H1 (cell line): ENCODE measurements around the gene FLNC. TPM values are rescaled to one million over a fixed set of nuclear protein-coding genes. Genes with fewer than 3 reads are reported as not detected.

Experiments used
- CTCF ChIA-PET: fragments of 300-600 bp; sonication (Branson Sonifier 250); formaldehyde crosslinking; loops from one replicate; lab custom pipeline; 2021; ENCODE audit not compliant: partially characterized antibody; lab: Charles Lee
- POLR2A ChIA-PET: fragments of 300-600 bp; sonication (Branson Sonifier 250); formaldehyde crosslinking; loops from one replicate; lab custom pipeline; 2021; ENCODE audit warnings: inconsistent platforms; ENCODE audit not compliant: partially characterized antibody; lab: Charles Lee
- DNase-seq, 2 experiments: peaks; one replicate each; pipeline versions ENCODE4 v3.0.0 to v3.0.0-alpha.2; 2010 to 2022; ENCODE audit warnings: low spot score in 2 of 2, low read depth in 1 of 2, mixed read lengths in 1 of 2
- FAIRE-seq: peaks from 2 replicates; lab custom pipeline; 2011; peaks lifted over from hg19 to GRCh38; lab: Jason Lieb, UNC
- H2AFZ ChIP-seq: 2 replicates; pipeline ENCODE4 v1.8.1; 2012; ENCODE audit warnings: low read length, inconsistent platforms
- H2AK5ac ChIP-seq: 2 replicates; pipeline ENCODE4 v1.6.1; 2013; ENCODE audit warnings: low read depth, low read length
- H2BK120ac ChIP-seq: replicated peaks from 2 replicates; pipeline ENCODE3; 2013; ENCODE audit warnings: low read depth, low read length, inconsistent platforms
- H2BK12ac ChIP-seq: 2 replicates; pipeline ENCODE4 v1.6.1; 2013; ENCODE audit warnings: low read depth, low read length
- H2BK15ac ChIP-seq: 2 replicates; pipeline ENCODE4 v1.6.1; 2013; ENCODE audit warnings: low read length
- H2BK20ac ChIP-seq: 2 replicates; pipeline ENCODE4 v1.6.1; 2013; ENCODE audit warnings: low read length
- H2BK5ac ChIP-seq: 2 replicates; pipeline ENCODE4 v1.6.1; 2013; ENCODE audit warnings: low read depth, low read length
- H3K14ac ChIP-seq: 2 replicates; pipeline ENCODE4 v1.6.1; 2013; ENCODE audit warnings: inconsistent platforms; ENCODE audit not compliant: insufficient read length
- H3K18ac ChIP-seq: 2 replicates; pipeline ENCODE4 v1.6.1; 2013; ENCODE audit warnings: low read length; ENCODE audit errors: extremely low read depth
- H3K23ac ChIP-seq: 2 replicates; pipeline ENCODE4 v1.6.1; 2013; ENCODE audit warnings: inconsistent platforms; ENCODE audit not compliant: insufficient read length
- H3K23me2 ChIP-seq: 2 replicates; pipeline ENCODE4 v1.6.1; 2013; ENCODE audit warnings: low read depth, low read length
- H3K27ac ChIP-seq: 2 replicates; pipeline ENCODE4 v1.6.1; 2011; ENCODE audit warnings: low read depth, low read length, inconsistent platforms
- H3K27me3 ChIP-seq, 4 experiments: replicated peaks in 1 of 4; 1 replicate in 1 of 4; 2 replicates in 3 of 4; pipeline versions ENCODE4 v1.6.1 to v1.8.1; 2011 to 2013; ENCODE audit warnings: low read length in 3 of 4, mild to moderate bottlenecking in 3 of 4, inconsistent platforms in 2 of 4, mixed read lengths in 2 of 4, moderate library complexity in 1 of 4; ENCODE audit not compliant: control insufficient read depth in 3 of 4, insufficient read depth in 3 of 4; ENCODE audit errors: extremely low read depth in 1 of 4
- H3K36me3 ChIP-seq, 4 experiments: 2 replicates each; pipeline versions ENCODE4 v1.6.1 to v1.8.1; 2011 to 2013; ENCODE audit warnings: mild to moderate bottlenecking in 4 of 4, low read length in 3 of 4, moderate library complexity in 2 of 4, control low read depth in 1 of 4, inconsistent platforms in 1 of 4; ENCODE audit not compliant: insufficient read depth in 4 of 4, control insufficient read depth in 2 of 4
- H3K4ac ChIP-seq: replicated peaks from 2 replicates; pipeline ENCODE3; 2013; ENCODE audit warnings: low read length, low read depth, mixed read lengths, inconsistent platforms; ENCODE audit not compliant: insufficient read length
- H3K4me1 ChIP-seq, 4 experiments: replicated peaks in 1 of 4; 1 replicate in 1 of 4; 2 replicates in 3 of 4; pipeline versions ENCODE4 v1.6.1 to v1.8.1; 2011 to 2013; ENCODE audit warnings: low read length in 3 of 4, inconsistent platforms in 2 of 4, mixed read lengths in 1 of 4; ENCODE audit not compliant: insufficient read depth in 4 of 4, control insufficient read depth in 3 of 4
- H3K4me2 ChIP-seq, 2 experiments: 2 replicates each; pipeline versions ENCODE4 v1.6.1 to v1.8.1; 2011 to 2013; ENCODE audit warnings: low read depth in 2 of 2, low read length in 2 of 2, control low read depth in 1 of 2, inconsistent platforms in 1 of 2, mild to moderate bottlenecking in 1 of 2; ENCODE audit not compliant: insufficient read depth in 1 of 2
- H3K4me3 ChIP-seq, 4 experiments: fragments of 200-600, 300-600 bp in 1 of 4; sonication (generic), shearing (Covaris generic), sonication (Bioruptor Twin) in 1 of 4; 2 replicates each; pipeline versions ENCODE4 v1.5.1 to v1.8.1; 2011 to 2016; ENCODE audit warnings: low read length in 4 of 4, low read depth in 3 of 4, control low read depth in 2 of 4, inconsistent platforms in 2 of 4, mild to moderate bottlenecking in 2 of 4, mixed read lengths in 1 of 4, moderate library complexity in 1 of 4; ENCODE audit not compliant: insufficient read depth in 2 of 4; ENCODE audit errors: extremely low read depth in 1 of 4
- H3K56ac ChIP-seq: replicated peaks from 2 replicates; pipeline ENCODE3; 2013; ENCODE audit warnings: low read depth, mild to moderate bottlenecking, mixed read lengths, low read length, inconsistent platforms; ENCODE audit not compliant: insufficient read length
- H3K79me1 ChIP-seq: 2 replicates; pipeline ENCODE4 v1.6.1; 2013; ENCODE audit warnings: low read depth, low read length, control low read depth
- H3K79me2 ChIP-seq, 2 experiments: 2 replicates each; pipeline versions ENCODE4 v1.6.1 to v1.8.1; 2012 to 2013; ENCODE audit warnings: low read length in 2 of 2, mild to moderate bottlenecking in 2 of 2, inconsistent platforms in 1 of 2; ENCODE audit not compliant: insufficient read depth in 2 of 2, control insufficient read depth in 1 of 2
- H3K9ac ChIP-seq, 4 experiments: replicated peaks in 1 of 4; 1 replicate in 1 of 4; 2 replicates in 3 of 4; pipeline versions ENCODE4 v1.6.1 to v1.8.1; 2011 to 2013; ENCODE audit warnings: low read depth in 3 of 4, low read length in 3 of 4, control low read depth in 2 of 4, mild to moderate bottlenecking in 2 of 4, moderate library complexity in 2 of 4, inconsistent platforms in 1 of 4; ENCODE audit errors: extremely low read depth in 1 of 4
- H3K9me3 ChIP-seq, 2 experiments: 2 replicates each; pipeline versions ENCODE4 v1.6.1 to v1.8.1; 2012 to 2013; ENCODE audit warnings: mild to moderate bottlenecking in 2 of 2, moderate library complexity in 2 of 2, control low read depth in 1 of 2, inconsistent platforms in 1 of 2, low read depth in 1 of 2, low read length in 1 of 2, mixed read lengths in 1 of 2; ENCODE audit not compliant: insufficient read depth in 2 of 2
- H4K20me1 ChIP-seq, 2 experiments: replicated peaks in 1 of 2; 2 replicates each; pipeline versions ENCODE3 to v1.8.1; 2011 to 2013; ENCODE audit warnings: inconsistent platforms in 2 of 2, low read length in 2 of 2, mild to moderate bottlenecking in 1 of 2; ENCODE audit not compliant: insufficient read depth in 2 of 2, control insufficient read depth in 1 of 2
- H4K5ac ChIP-seq: 2 replicates; pipeline ENCODE4 v1.6.1; 2013; ENCODE audit warnings: low read length, low read depth, mixed read lengths, inconsistent platforms; ENCODE audit not compliant: insufficient read length
- H4K8ac ChIP-seq: 2 replicates; pipeline ENCODE4 v1.8.0; 2013; ENCODE audit warnings: mild to moderate bottlenecking, moderate library complexity, low read length, inconsistent platforms; ENCODE audit not compliant: insufficient read depth; ENCODE audit errors: extremely low read depth
- H4K91ac ChIP-seq: replicated peaks from 2 replicates; pipeline ENCODE3; 2013; ENCODE audit warnings: low read length, mixed read lengths, inconsistent platforms; ENCODE audit not compliant: insufficient read length
- JUN ChIP-seq: IDR thresholded peaks from 2 replicates; pipeline ENCODE4 v1.6.1; 2011; ENCODE audit warnings: low read depth, mild to moderate bottlenecking, improper control_type of control experiment, low read length
- MAX ChIP-seq: IDR thresholded peaks from 2 replicates; pipeline ENCODE4 v1.6.1; 2012; ENCODE audit warnings: inconsistent platforms
- WGBS, 2 experiments: shearing (Covaris generic) in 1 of 2; methylation state at CpG; one replicate each; pipeline versions ENCODE4 v1.1.6 to v1.1.7; 2013 to 2015; ENCODE audit warnings: low lambda C conversion rate in 2 of 2, mixed read lengths in 2 of 2, inconsistent platforms in 1 of 2, low coverage in 1 of 2, missing lambda C conversion rate in 1 of 2; ENCODE audit not compliant: insufficient replicate concordance in 2 of 2, insufficient coverage in 1 of 2, insufficient read length in 1 of 2; ENCODE audit errors: extremely low coverage in 1 of 2, missing lambda C conversion rate in 1 of 2; 5-methylcytosine and 5-hydroxymethylcytosine counted together
- polyA plus RNA-seq, 7 experiments: library from polyadenylated mRNA; depleted of rRNA in 3 of 7; stranded (reverse) in 5 of 7; unstranded in 2 of 7; fragments of >200 nt in 5 of 7; fragments of 200-250 nt in 2 of 7; gene quantifications; 1 replicate in 5 of 7; 2 replicates in 1 of 7; 4 replicates in 1 of 7; pipeline versions ENCODE4 v1.2.1 to v1.2.3, GENCODE V29; 2011 to 2013; ENCODE audit warnings: missing spikeins in 2 of 7, mixed read lengths in 2 of 7
- total RNA-seq: library from RNA; stranded (reverse); fragmentation: NEBNext Ultra II Directional; extraction: Animal tissue kit (Norgen Biotek cat#: 25700); gene quantifications from 2 replicates; pipeline ENCODE4 v1.2.1, GENCODE V29; 2021

FLNC gene
- total and polyA plus RNA-seq, 2 of the 8 experiments (the other 6 are each of a cell fraction or from before 2014, with no cell fraction given), result 1.9 to 10.7 TPM

- no peak overlapping the region for H3K56ac ChIP-seq
- H3K4me1 ChIP-seq, result peaks cover 6 to 11% (median 8%) of the 10 kb centered on the region in 4 experiments
- peak overlapping the region in 2 of 4 experiments; percentile 73 to 100; a peak in 5 of 8 replicates for H3K4me3 ChIP-seq
- H3K4ac ChIP-seq, result no peak overlapping the region
- H3K27me3 ChIP-seq, result no peaks in the 10 kb centered on the region; a peak in 1 of 7 replicates
- no peak overlapping the region for H4K8ac ChIP-seq
- no peak overlapping the region; a peak in 1 of 7 replicates for H3K9ac ChIP-seq
- H4K20me1 ChIP-seq, result no peaks in the 10 kb centered on the region
- no peak overlapping the region for H4K91ac ChIP-seq
- H2BK20ac ChIP-seq, result no peak overlapping the region
- H3K23me2 ChIP-seq, result peaks cover 8% of the 10 kb centered on the region; the same call in 1 of the 2 replicates
- no peaks in the 10 kb centered on the region for H3K79me2 ChIP-seq
- no peak overlapping the region for H3K14ac ChIP-seq
- H3K23ac ChIP-seq, result no peak overlapping the region
- peaks cover 0 to 10% (median 2%) of the 10 kb centered on the region in 4 experiments; a peak in 4 of 8 replicates for H3K36me3 ChIP-seq
- no peak overlapping the region for H2BK5ac ChIP-seq
- no peak for FAIRE-seq
- peak; percentile 57; the same call in 1 of the 2 replicates for TF ChIP-seq MAX
- no peak for TF ChIP-seq JUN
- no peak overlapping the region for H2AFZ ChIP-seq
- CTCF ChIA-PET, result interaction anchor here (1.3 to 5.8 kb wide), 3 partner anchors 19 to 89 kb away, joined by 3 to 42 read pairs (median 3); no protein-coding TSS in a partner anchor
- H3K18ac ChIP-seq, result no peak overlapping the region
- H3K79me1 ChIP-seq, result no peaks in the 10 kb centered on the region
- H3K4me2 ChIP-seq, result peak overlapping the region; percentile 92 to 97
- no peak overlapping the region for H2BK15ac ChIP-seq
- no peak overlapping the region for H2BK120ac ChIP-seq
- H3K9me3 ChIP-seq, result no peaks in the 10 kb centered on the region
- no peak overlapping the region for H2BK12ac ChIP-seq
- no peak overlapping the region for H4K5ac ChIP-seq
- WGBS, 2 experiments, result 66% methylated on average over 10 of the region's 10 CpGs; no CpG with 5 or more reads in 1 of the 2 experiments
- POLR2A ChIA-PET, result interaction anchor here (0.9 to 1.2 kb wide), 4 partner anchors 10 to 83 kb away, joined by 3 to 4 read pairs (median 4); no protein-coding TSS in a partner anchor
- no peak for DNase-seq
- H3K27ac ChIP-seq, result no peak overlapping the region
- no peak overlapping the region for H2AK5ac ChIP-seq
Measured at GRCh38 chr7:128792471-128793180, 37.6 kb upstream of the FLNC start.
